WTC11 (cell line): ENCODE results near the gene FAM53A. TPM values are rescaled to one million over a fixed set of nuclear protein-coding genes. Genes with fewer than 3 reads are reported as not detected.

Experiments
- ATAC-seq: fragments of 200-7000 bp; cut with Tn5 transposase; 2 replicates; pipeline ENCODE4 v1.10.0; 2021; ENCODE audit warnings: mild to moderate bottlenecking, moderate library complexity
- CTCF ChIA-PET: fragments of 300-600 bp; sonication (Branson Sonifier 250); formaldehyde crosslinking; loops from one replicate; lab custom pipeline; 2021; ENCODE audit warnings: antibody characterized with exemption; lab: Charles Lee
- POLR2A ChIA-PET: fragments of 350-600 bp; sonication (Branson Sonifier 250); formaldehyde crosslinking; loops from one replicate; lab custom pipeline; 2021; ENCODE audit warnings: antibody characterized with exemption; lab: Charles Lee
- DNase-seq: peaks from one replicate; pipeline ENCODE4 v3.0.0; 2021; ENCODE audit warnings: low spot score
- H3K27ac Mint-ChIP-seq: 2 replicates; pipeline ENCODE4 v1.8.0; 2021; ENCODE audit warnings: mixed read lengths
- H3K27me3 Mint-ChIP-seq: 2 replicates; pipeline ENCODE4 v1.8.0; 2021; ENCODE audit warnings: low read depth, mild to moderate bottlenecking, moderate library complexity, mixed read lengths
- H3K36me3 Mint-ChIP-seq: 2 replicates; pipeline ENCODE4 v1.8.0; 2021; ENCODE audit warnings: mixed read lengths
- H3K4me1 Mint-ChIP-seq: 2 replicates; pipeline ENCODE4 v1.8.0; 2022; ENCODE audit warnings: mixed read lengths
- H3K4me3 Mint-ChIP-seq: 2 replicates; pipeline ENCODE4 v1.8.0; 2021; ENCODE audit warnings: mild to moderate bottlenecking, moderate library complexity, mixed read lengths
- H3K9me3 Mint-ChIP-seq: 2 replicates; pipeline ENCODE4 v1.8.0; 2021; ENCODE audit warnings: mixed read lengths
- AR ChIP-seq: fragments of 250-450 bp; sonication (Bioruptor Pico); IDR thresholded peaks from 2 replicates; pipeline ENCODE4 v1.9.0; 2021; ENCODE audit warnings: mild to moderate bottlenecking
- ATF1 ChIP-seq: sonication (generic); formaldehyde crosslinking; IDR thresholded peaks from 2 replicates; pipeline ENCODE4 v1.8.1; 2023; ENCODE audit warnings: mild to moderate bottlenecking, moderate library complexity, missing genetic modification reagents
- ATF3 ChIP-seq: sonication (generic); formaldehyde crosslinking; conservative IDR thresholded peaks from 2 replicates; pipeline ENCODE4 v1.8.1; 2022; ENCODE audit warnings: mild to moderate bottlenecking, missing genetic modification reagents
- CBFB ChIP-seq: sonication (generic); formaldehyde crosslinking; IDR thresholded peaks from 2 replicates; pipeline ENCODE4 v1.8.1; 2022; ENCODE audit warnings: mild to moderate bottlenecking, low read depth, missing genetic modification reagents
- CTCF ChIP-seq: fragments of 200-600 bp; IDR thresholded peaks from 2 replicates; pipeline ENCODE4 v1.8.0; 2022; ENCODE audit warnings: antibody characterized with exemption
- FOXP1 ChIP-seq: sonication (generic); formaldehyde crosslinking; IDR thresholded peaks from 2 replicates; pipeline ENCODE4 v1.8.0; 2022; ENCODE audit warnings: missing genetic modification reagents, mild to moderate bottlenecking, moderate library complexity, borderline replicate concordance
- GABPB1 ChIP-seq: sonication (generic); formaldehyde crosslinking; IDR thresholded peaks from 2 replicates; pipeline ENCODE4 v1.8.1; 2023; ENCODE audit warnings: mild to moderate bottlenecking, missing genetic modification reagents
- IRF1 ChIP-seq: sonication (generic); formaldehyde crosslinking; IDR thresholded peaks from 2 replicates; pipeline ENCODE4 v1.8.0; 2023; ENCODE audit warnings: missing genetic modification reagents
- MAX ChIP-seq: sonication (generic); formaldehyde crosslinking; IDR thresholded peaks from 2 replicates; pipeline ENCODE4 v1.8.0; 2022; ENCODE audit warnings: mild to moderate bottlenecking, missing genetic modification reagents
- MLX ChIP-seq: sonication (generic); formaldehyde crosslinking; IDR thresholded peaks from 2 replicates; pipeline ENCODE4 v1.8.1; 2023; ENCODE audit warnings: mild to moderate bottlenecking, missing genetic modification reagents, moderate library complexity
- MXD4 ChIP-seq: fragments of 250-450 bp; sonication (Bioruptor Pico); IDR thresholded peaks from 2 replicates; pipeline ENCODE4 v1.8.0; 2021; ENCODE audit warnings: mild to moderate bottlenecking, moderate library complexity, borderline replicate concordance
- NFATC4 ChIP-seq: fragments of 250-450 bp; sonication (Bioruptor Pico); IDR thresholded peaks from 2 replicates; pipeline ENCODE4 v1.9.0; 2021; ENCODE audit warnings: mild to moderate bottlenecking
- NFYB ChIP-seq: sonication (generic); formaldehyde crosslinking; conservative IDR thresholded peaks from 2 replicates; pipeline ENCODE4 v1.8.0; 2022; ENCODE audit warnings: low read depth, missing genetic modification reagents
- NR1H2 ChIP-seq: sonication (generic); formaldehyde crosslinking; IDR thresholded peaks from 2 replicates; pipeline ENCODE4 v1.9.0; 2021; ENCODE audit warnings: mild to moderate bottlenecking, moderate library complexity, missing genetic modification reagents
- NR3C1 ChIP-seq: sonication (generic); formaldehyde crosslinking; conservative IDR thresholded peaks from 2 replicates; pipeline ENCODE4 v1.8.1; 2023; ENCODE audit warnings: low read depth, mild to moderate bottlenecking, missing genetic modification reagents
- PREB ChIP-seq: sonication (generic); formaldehyde crosslinking; IDR thresholded peaks from 2 replicates; pipeline ENCODE4 v1.8.1; 2022; ENCODE audit warnings: mild to moderate bottlenecking, missing genetic modification reagents, moderate library complexity, borderline replicate concordance
- SMAD3 ChIP-seq: sonication (generic); formaldehyde crosslinking; IDR thresholded peaks from 2 replicates; pipeline ENCODE4 v1.8.0; 2022; ENCODE audit warnings: missing genetic modification reagents, mild to moderate bottlenecking, borderline replicate concordance
- TEAD1 ChIP-seq: sonication (generic); formaldehyde crosslinking; IDR thresholded peaks from 2 replicates; pipeline ENCODE4 v1.8.0; 2022; ENCODE audit warnings: mild to moderate bottlenecking, missing genetic modification reagents
- TP53 ChIP-seq: sonication (generic); formaldehyde crosslinking; IDR thresholded peaks from 2 replicates; pipeline ENCODE4 v1.8.1; 2023; ENCODE audit warnings: mild to moderate bottlenecking, missing genetic modification reagents
- ZNF121 ChIP-seq: sonication (generic); formaldehyde crosslinking; IDR thresholded peaks from 2 replicates; pipeline ENCODE4 v1.8.0; 2023; ENCODE audit warnings: missing genetic modification reagents
- ZNF317 ChIP-seq: sonication (generic); formaldehyde crosslinking; IDR thresholded peaks from 2 replicates; pipeline ENCODE4 v1.8.1; 2023; ENCODE audit warnings: low read depth, mild to moderate bottlenecking, moderate library complexity, missing genetic modification reagents, borderline replicate concordance
- ZNF416 ChIP-seq: fragments of 250-450 bp; sonication (Bioruptor Pico); IDR thresholded peaks from 2 replicates; pipeline ENCODE4 v1.9.0; 2021; ENCODE audit warnings: mild to moderate bottlenecking, inconsistent platforms
- ZNF423 ChIP-seq: fragments of 250-450 bp; sonication (Bioruptor Pico); IDR thresholded peaks from 2 replicates; pipeline ENCODE4 v2.1.2; 2022; ENCODE audit warnings: mild to moderate bottlenecking, moderate library complexity
- ZNF425 ChIP-seq: fragments of 250-450 bp; sonication (Bioruptor Pico); conservative IDR thresholded peaks from 2 replicates; pipeline ENCODE4 v1.9.0; 2021; ENCODE audit warnings: mild to moderate bottlenecking
- total RNA-seq: library from RNA; stranded (reverse); gene quantifications from 3 replicates; pipeline ENCODE4 v1.2.3, GENCODE V29; 2021

Gene FAM53A
- total RNA-seq, 1 experiment from 2014 or later, result 2.9 TPM

GRCh38 chr4:1604181-1604705 is 79.9 kb downstream of the FAM53A start:
- H3K9me3 Mint-ChIP-seq, result no peaks in the 10 kb centered on the region
- H3K36me3 Mint-ChIP-seq, result no peaks in the 10 kb centered on the region
- CTCF ChIA-PET, result interaction anchor here (0.9 to 1.3 kb wide), 3 partner anchors 25 to 38 kb away, joined by 3 read pairs; no protein-coding TSS in a partner anchor
- no peak overlapping the region for H3K27ac Mint-ChIP-seq
- POLR2A ChIA-PET, result no interaction called here
- no peak overlapping the region for H3K4me3 Mint-ChIP-seq
- ATAC-seq, result no peak
- TF ChIP-seq IRF1 (CRISPR knock-in tag) (no peak), NFATC4 (CRISPR knock-in tag) (no peak), MLX (no peak), AR (CRISPR knock-in tag) (no peak), PREB (CRISPR knock-in tag) (no peak), ATF3 (no peak), NR3C1 (no peak), ZNF416 (CRISPR knock-in tag) (no peak), TEAD1 (CRISPR knock-in tag) (no peak), CBFB (no peak), TP53 (CRISPR knock-in tag) (no peak)
- TF ChIP-seq, all 79 proteins: peak for 0
- H3K4me1 Mint-ChIP-seq, result peaks cover 4% of the 10 kb centered on the region; the same call in 1 of the 2 replicates
- DNase-seq, result no peak
- no peaks in the 10 kb centered on the region for H3K27me3 Mint-ChIP-seq

- Mint-ChIP-seq H3K4me3 (no peak overlapping the region), H3K27me3 (no peaks in the 10 kb centered on the region), H3K4me1 (peaks cover 4% of the 10 kb centered on the region; the same call in 1 of the 2 replicates), H3K9me3 (no peaks in the 10 kb centered on the region), H3K27ac (no peak overlapping the region), H3K36me3 (no peaks in the 10 kb centered on the region)
- no peak for ATAC-seq
- DNase-seq, result no peak
- ChIA-PET POLR2A (no interaction called here), CTCF (interaction anchor here (0.8 kb wide), 1 partner anchor 247 kb away, joined by 3 read pairs; no protein-coding TSS in a partner anchor)
- TF ChIP-seq SMAD3 (CRISPR knock-in tag) (no peak), CTCF (no peak), ZNF423 (no peak), ZNF121 (CRISPR knock-in tag) (no peak), ATF1 (CRISPR knock-in tag) (no peak), NFYB (no peak), ZNF425 (CRISPR knock-in tag) (no peak), MAX (no peak), ZNF317 (CRISPR knock-in tag) (no peak), GABPB1 (CRISPR knock-in tag) (no peak), NR1H2 (CRISPR knock-in tag) (no peak), TP53 (CRISPR knock-in tag) (no peak), ATF3 (no peak), MXD4 (CRISPR knock-in tag) (no peak), FOXP1 (CRISPR knock-in tag) (no peak)
These were observed 80.5 kb downstream of the FAM53A start for GRCh38 chr4:1603413-1604135.
